ENCODE data around the gene MED27. TPM values are rescaled to one million over a fixed set of nuclear protein-coding genes. Genes with fewer than 3 reads are reported as not detected.
"Not testable (repeated sequence)": the region's sequence is repeated elsewhere in the genome, so short reads cannot be mapped to it uniquely, and the experiment has no call there.

The MED27 gene
- total RNA-seq, 3 donors from 2014 or later = 14.4 to 20.3 (median 15.8) TPM

DNA sequence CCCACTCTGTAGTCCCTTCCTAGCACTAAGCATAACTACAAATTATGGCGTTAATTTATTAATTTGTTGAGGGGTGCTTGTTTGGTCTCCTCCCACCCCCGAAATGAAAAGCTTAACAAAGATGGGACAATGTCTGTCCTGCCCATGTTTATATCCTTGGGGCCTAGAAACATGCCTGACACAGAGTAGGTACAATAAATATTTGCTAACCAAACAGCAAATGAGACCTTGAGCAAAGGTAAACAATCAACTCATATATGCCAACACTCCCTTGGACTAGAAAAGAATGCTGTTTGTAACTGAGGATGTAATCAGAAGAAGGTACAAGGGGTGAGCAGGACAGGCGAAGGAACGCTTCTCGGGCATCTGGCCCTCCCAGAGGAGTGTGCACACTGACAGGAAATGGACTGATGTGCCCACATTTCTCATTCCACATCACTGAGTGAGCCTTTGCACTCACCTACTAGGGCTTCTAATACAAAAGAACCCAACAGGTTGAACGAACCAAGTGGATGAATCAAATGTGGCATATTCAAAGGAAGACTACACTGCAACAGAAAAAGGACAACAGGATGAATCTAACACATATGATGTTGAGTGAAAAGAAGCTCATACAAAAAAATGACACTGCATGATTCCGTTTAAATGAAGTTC, 66.8 kb downstream of the MED27 start:
- no peak for DNase-seq (ENCODE audit: low spot score in 2 of 2)

DNA sequence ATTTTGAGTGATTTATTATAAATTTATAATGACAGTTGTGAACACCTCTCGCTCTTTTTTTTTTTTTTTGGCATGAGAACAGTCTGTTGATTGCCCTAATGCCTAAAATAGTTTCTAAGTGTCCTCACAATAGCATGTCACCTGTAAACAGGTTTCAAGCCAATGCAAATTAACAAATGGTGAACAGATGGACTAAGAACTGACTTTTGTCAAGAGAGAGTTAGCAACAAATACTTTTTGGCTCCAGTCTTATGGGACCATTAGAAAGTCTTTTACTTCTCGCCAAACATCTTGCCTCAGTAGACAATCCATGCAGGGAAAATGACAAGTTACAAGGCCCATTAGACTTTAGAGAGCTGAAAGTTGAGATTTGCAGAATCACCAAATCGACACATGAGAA, 67.8 kb downstream of the MED27 start:
- intact Hi-C loops (cut with DNase I; ENCODE audit: low total_unique reads) = no loop called here
- Histone ChIP-seq H3K27ac (no peak overlapping the region), H3K27me3 (no peaks in the 10 kb centered on the region), H3K36me3 (no peaks in the 10 kb centered on the region), H3K9me3 (no peaks in the 10 kb centered on the region), H3K4me3 (no peak overlapping the region), H3K4me1 (no peaks in the 10 kb centered on the region)
- TF ChIP-seq, protein P1, sequence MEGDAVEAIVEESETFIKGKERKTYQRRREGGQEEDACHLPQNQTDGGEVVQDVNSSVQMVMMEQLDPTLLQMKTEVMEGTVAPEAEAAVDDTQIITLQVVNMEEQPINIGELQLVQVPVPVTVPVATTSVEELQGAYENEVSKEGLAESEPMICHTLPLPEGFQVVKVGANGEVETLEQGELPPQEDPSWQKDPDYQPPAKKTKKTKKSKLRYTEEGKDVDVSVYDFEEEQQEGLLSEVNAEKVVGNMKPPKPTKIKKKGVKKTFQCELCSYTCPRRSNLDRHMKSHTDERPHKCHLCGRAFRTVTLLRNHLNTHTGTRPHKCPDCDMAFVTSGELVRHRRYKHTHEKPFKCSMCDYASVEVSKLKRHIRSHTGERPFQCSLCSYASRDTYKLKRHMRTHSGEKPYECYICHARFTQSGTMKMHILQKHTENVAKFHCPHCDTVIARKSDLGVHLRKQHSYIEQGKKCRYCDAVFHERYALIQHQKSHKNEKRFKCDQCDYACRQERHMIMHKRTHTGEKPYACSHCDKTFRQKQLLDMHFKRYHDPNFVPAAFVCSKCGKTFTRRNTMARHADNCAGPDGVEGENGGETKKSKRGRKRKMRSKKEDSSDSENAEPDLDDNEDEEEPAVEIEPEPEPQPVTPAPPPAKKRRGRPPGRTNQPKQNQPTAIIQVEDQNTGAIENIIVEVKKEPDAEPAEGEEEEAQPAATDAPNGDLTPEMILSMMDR (IDR thresholded peaks at IDR 0.05) = no peak
- TF ChIP-seq POLR2A (IDR thresholded peaks at IDR 0.05) (no peak), POLR2AphosphoS5 (IDR thresholded peaks at IDR 0.05) (no peak)
- no peak for DNase-seq (ENCODE audit: low spot score in 2 of 2)

More for the DNA sequence above, 66.8 kb downstream of the MED27 start:
- H3K27ac ChIP-seq = no peak overlapping the region
- no peaks in the 10 kb centered on the region for H3K9me3 ChIP-seq
- H3K4me1 ChIP-seq = no peaks in the 10 kb centered on the region
- H3K36me3 ChIP-seq = no peaks in the 10 kb centered on the region
- no peak overlapping the region for H3K4me3 ChIP-seq
- intact Hi-C loops (cut with DNase I; ENCODE audit: low total_unique reads) = no loop called here
- TF ChIP-seq POLR2A (IDR thresholded peaks at IDR 0.05) = no peak
- TF ChIP-seq POLR2AphosphoS5 (IDR thresholded peaks at IDR 0.05) = no peak
- TF ChIP-seq, protein P1 (IDR thresholded peaks at IDR 0.05) = no peak
- no peaks in the 10 kb centered on the region for H3K27me3 ChIP-seq

DNA sequence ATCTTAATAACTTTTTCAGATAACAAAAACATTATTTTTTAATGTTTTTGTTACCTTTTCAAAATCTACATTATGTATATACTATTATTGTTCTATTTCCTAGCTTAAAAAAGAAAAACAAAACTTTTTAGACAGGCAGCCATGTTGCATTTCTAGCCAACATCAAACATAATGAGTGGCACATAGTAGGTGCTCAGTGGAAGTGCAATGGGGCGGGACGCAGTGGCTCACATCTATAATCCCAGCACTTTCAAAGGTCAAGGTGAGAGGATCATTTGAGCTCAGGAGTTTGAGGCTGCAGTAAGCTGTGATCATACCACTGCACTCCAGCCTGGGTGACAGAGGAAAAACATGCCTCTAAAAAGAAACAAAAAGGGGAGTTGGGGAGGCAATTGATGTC, 68.4 kb downstream of the MED27 start:
- Histone ChIP-seq H3K4me1 (no peaks in the 10 kb centered on the region), H3K4me3 (no peak overlapping the region), H3K9me3 (no peaks in the 10 kb centered on the region), H3K36me3 (no peaks in the 10 kb centered on the region), H3K27me3 (no peaks in the 10 kb centered on the region), H3K27ac (no peak overlapping the region)
- no peak for DNase-seq (ENCODE audit: low spot score in 2 of 2)
- no peak for TF ChIP-seq POLR2A (IDR thresholded peaks at IDR 0.05)
- TF ChIP-seq, protein P1 (IDR thresholded peaks at IDR 0.05) = no peak
- intact Hi-C loops (cut with DNase I; ENCODE audit: low total_unique reads) = no loop called here

DNA sequence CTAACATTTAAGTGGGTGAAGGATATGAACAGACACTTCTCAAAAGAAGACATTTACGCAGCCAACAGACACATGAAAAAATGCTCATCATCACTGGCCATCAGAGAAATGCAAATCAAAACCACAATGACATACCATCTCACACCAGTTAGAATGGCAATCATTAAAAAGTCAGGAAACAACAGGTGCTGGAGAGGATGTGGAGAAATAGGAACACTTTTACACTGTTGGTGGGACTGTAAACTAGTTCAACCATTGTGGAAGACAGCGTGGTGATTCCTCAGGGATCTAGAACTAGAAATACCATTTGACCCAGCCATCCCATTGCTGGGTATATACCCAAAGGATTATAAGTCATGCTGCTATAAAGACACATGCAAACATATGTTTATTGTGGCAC, 69.5 kb downstream of the MED27 start:
- DNase-seq (ENCODE audit: low spot score in 2 of 2); H3K36me3 ChIP-seq; H3K27me3 ChIP-seq; H3K4me3 ChIP-seq; H3K9me3 ChIP-seq; H3K27ac ChIP-seq; H3K4me1 ChIP-seq; intact Hi-C loops (cut with DNase I; ENCODE audit: low total_unique reads): not testable (repeated sequence)

DNA sequence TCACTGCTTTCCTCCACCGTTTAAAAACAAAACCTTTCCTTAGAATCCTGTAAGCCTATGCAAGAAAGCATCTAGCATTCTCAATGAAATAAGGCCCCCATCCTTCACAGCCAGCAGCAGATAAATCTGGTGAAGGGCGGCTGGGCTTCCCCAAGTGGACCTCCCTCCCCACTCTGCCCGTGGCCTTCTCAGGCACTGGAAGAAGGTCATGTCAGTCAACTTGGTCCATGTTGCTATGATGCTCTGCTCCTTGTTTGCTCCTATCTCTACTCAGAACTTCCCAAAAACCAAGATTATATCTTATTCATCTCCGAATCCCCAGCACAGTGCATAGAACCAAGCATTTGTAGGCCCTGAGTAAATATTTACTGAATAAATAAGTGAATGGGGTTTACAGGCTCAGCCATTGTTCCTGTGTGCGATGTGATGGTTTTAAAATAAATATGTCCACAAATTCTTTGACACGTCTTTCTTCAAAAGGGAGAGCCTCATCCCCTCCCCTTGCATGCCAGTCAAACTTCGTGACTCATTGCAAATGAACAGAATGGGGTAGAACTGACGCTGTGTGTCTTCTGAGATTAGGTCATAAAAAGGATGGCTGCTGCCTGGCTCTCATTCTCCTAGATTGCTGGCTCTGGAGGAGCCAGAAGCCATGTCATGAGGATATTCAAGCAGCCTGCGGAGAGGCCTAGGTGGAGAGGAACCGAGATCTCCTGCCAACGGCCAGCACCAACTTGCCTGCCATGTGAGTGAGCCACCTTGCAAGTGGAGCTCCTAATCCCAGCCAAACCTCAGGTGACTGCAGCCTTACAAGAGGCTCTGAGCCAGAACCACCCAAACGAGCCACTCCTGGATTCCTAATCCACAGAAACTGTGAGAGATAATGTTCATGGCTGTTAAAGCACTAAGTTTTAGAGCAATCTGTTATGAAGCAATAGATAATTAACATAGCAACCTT, 70.5 kb downstream of the MED27 start:
- TF ChIP-seq, protein P1 (IDR thresholded peaks at IDR 0.05) = no peak
- TF ChIP-seq POLR2A (IDR thresholded peaks at IDR 0.05) = no peak
- no peak for TF ChIP-seq POLR2AphosphoS5 (IDR thresholded peaks at IDR 0.05)
- Histone ChIP-seq H3K27me3 (no peaks in the 10 kb centered on the region), H3K4me1 (no peaks in the 10 kb centered on the region), H3K4me3 (no peak overlapping the region), H3K27ac (no peak overlapping the region), H3K36me3 (no peaks in the 10 kb centered on the region), H3K9me3 (no peaks in the 10 kb centered on the region)
- no peak for DNase-seq (ENCODE audit: low spot score in 2 of 2)
- intact Hi-C loops (cut with DNase I; ENCODE audit: low total_unique reads) = no loop called here
